ENCODE measurements around the gene SLC27A5.
"Not testable (repeated sequence)": the region's sequence is repeated elsewhere in the genome, so short reads cannot be mapped to it uniquely, and the experiment has no call there.

SLC27A5 gene

DNA sequence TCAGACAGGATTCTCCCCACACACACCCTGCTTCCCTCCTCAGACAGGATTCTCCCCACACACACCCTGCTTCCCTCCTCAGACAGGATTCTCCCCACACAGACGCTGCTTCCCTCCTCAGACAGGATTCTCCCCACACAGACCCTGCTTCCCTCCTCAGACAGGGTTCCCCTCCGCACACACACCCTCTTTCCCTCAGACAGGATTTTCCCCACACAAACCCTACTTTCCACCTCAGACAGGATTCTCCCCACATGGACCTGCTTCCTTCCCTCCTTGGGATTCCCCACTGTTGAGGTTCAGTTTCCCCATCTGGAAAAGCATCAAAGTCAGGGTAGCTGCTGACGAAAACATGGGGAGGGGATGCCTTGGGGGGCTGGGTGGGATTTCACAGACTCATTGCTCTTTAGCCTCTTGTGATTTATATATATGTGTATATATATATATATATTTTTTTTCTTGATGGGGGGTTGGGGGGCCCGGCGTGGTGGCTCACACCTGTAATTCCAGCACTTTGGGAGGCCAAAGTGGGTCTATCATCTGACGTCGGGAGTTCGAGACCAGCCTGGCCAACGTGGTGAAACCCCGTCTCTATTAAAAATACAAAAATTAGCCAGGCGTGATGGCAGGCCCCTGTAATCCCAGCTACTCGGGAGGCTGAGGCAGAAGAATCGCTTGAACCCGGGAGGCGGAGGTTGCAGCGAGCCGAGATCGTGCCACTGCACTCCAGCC lies 31.0 kb upstream of the SLC27A5 start:
- H3K9me3 Mint-ChIP-seq, H3K27me3 Mint-ChIP-seq: not testable (repeated sequence)
- Mint-ChIP-seq H3K27ac (peak overlapping the region; percentile 62), H3K4me3 (peak overlapping the region; percentile 36), H3K36me3 (peaks cover 17% of the 10 kb centered on the region), H3K4me1 (peaks cover 25% of the 10 kb centered on the region)

DNA sequence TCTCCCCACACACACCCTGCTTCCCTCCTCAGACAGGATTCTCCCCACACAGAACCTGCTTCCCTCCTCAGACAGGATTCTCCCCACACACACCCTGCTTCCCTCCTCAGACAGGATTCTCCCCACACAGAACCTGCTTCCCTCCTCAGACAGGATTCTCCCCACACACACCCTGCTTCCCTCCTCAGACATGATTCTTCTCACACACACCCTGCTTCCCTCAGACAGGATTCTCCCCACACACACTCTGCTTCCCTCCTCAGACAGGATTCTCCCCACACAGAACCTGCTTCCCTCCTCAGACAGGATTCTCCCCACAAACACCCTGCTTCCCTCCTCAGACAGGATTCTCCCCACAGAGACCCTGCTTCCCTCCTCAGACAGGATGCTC lies 27.4 kb upstream of the SLC27A5 start:
- Mint-ChIP-seq H3K4me3 (peak overlapping the region; percentile 19), H3K4me1 (peaks cover 11% of the 10 kb centered on the region)
- H3K27ac Mint-ChIP-seq, H3K27me3 Mint-ChIP-seq, H3K36me3 Mint-ChIP-seq, H3K9me3 Mint-ChIP-seq: not testable (repeated sequence)

DNA sequence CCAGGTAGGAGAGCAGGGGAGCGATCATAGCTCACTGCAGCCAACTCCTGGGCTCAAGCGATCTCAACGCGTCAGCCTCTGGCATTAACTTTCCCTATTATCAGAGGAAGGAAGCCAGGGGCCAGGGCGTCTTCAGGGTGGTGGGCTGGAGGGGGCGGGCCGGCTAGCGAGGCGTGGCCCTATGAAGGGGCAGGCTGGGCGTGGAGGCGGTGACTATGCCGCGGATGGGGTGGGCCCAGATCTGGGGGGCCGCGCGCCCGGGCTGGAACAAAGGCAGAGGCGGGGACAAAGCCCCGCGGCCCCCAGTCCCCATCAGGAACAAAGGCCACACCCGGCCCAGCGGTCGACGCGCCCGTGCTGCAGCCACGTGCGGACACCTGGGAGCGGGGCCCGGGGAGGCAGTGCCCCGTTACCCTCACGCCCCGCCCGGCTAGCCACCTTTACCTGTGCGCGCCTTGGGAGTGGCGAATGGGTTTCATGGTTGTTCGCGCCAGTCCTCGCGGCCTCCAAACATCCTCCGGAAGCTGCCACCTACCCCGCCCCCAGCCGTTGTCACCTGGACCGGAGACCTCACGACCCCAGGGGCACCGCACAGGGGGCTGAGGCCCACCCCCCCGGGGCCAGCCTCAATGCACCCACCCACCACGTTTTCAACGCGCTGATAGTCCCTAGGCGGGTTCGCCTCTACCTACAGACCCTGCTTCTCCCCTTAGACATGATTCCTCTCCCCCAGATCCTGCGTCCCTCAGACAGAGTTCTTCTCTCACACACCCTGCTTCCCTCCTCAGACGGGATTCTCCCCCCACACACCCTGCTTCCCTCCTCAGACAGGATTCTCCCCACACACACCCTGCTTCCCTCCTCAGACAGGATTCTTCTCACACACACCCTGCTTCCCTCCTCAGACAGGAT lies 26.7 kb upstream of the SLC27A5 start:
- Mint-ChIP-seq H3K9me3 (no peaks in the 10 kb centered on the region), H3K27ac (peak overlapping the region; percentile 41), H3K27me3 (peaks cover 3% of the 10 kb centered on the region), H3K36me3 (no peaks in the 10 kb centered on the region), H3K4me3 (peak overlapping the region; percentile 76), H3K4me1 (peaks cover 5% of the 10 kb centered on the region)

DNA sequence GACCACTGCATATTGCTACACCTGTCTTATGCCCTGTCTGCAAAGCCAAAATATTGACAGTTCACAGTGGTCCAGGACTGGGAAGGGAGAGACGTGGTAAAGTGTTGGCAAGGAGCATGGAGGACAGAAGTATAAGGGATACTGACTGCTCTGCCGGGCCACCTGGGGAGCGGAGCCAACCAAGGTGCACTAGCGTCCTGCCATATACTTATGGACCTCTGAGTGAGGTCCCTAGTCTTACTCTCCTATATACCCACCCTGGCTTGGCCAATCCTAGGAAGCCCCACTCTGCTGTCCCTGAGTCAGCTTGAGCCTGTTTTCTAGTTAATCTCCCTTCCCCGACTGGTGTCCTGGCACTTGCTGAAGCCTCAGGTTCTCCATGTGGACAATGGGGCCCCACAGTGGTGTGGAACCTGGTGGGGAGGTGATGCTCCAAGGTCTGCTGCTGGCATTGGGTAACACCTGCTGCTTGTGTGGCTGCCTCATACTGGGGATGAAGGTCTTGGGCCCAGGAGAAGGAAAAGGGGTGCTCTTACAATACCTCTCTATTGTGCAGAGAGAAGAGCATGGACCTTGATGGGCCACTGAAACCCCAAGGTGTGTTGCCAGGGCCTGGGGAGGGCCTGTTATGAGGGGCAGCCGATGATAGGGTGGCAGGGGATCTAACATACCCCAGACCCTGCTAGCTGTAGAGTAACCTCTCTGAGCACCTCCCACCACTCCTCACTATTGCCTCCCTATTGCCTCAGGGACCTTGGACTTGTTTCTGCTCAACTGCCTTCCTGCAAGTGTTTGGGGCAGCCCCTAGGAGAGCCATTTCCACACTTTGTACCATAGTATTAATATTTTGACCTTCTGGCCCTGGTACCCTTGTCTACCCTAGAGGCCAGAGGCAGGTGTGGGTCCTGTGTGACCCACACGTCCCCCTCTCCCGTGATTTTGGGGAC lies 25.3 kb upstream of the SLC27A5 start:
- Mint-ChIP-seq H3K4me1 (peaks cover 4% of the 10 kb centered on the region), H3K9me3 (no peaks in the 10 kb centered on the region), H3K36me3 (no peaks in the 10 kb centered on the region), H3K27me3 (peaks cover 3% of the 10 kb centered on the region), H3K27ac (no peak overlapping the region), H3K4me3 (peak overlapping the region; percentile 30)

DNA sequence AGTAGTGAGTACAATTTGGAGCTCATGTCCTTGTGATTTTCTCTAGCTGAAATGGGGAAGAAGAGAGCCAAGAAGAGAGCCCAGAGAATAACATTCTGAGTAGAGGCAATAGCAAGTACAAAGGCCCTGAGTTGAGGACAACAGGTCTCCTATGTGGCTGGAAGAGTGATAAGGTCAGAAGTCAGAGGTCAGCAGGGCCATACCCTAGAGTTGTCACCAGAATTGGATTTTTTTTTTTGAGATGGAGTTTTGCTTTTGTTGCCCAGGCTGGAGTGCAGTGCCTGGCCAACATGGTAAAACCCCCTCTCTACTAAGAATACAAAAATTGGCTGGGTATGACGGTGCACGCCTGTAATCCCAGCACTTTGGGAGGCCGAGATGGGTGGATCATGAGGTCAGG lies 24.1 kb upstream of the SLC27A5 start:
- H3K4me3 Mint-ChIP-seq: no peak overlapping the region
- H3K27me3 Mint-ChIP-seq: peaks cover 3% of the 10 kb centered on the region
- H3K4me1 Mint-ChIP-seq: peaks cover 4% of the 10 kb centered on the region
- no peak overlapping the region for H3K27ac Mint-ChIP-seq
- no peaks in the 10 kb centered on the region for H3K36me3 Mint-ChIP-seq
- H3K9me3 Mint-ChIP-seq: no peaks in the 10 kb centered on the region

DNA sequence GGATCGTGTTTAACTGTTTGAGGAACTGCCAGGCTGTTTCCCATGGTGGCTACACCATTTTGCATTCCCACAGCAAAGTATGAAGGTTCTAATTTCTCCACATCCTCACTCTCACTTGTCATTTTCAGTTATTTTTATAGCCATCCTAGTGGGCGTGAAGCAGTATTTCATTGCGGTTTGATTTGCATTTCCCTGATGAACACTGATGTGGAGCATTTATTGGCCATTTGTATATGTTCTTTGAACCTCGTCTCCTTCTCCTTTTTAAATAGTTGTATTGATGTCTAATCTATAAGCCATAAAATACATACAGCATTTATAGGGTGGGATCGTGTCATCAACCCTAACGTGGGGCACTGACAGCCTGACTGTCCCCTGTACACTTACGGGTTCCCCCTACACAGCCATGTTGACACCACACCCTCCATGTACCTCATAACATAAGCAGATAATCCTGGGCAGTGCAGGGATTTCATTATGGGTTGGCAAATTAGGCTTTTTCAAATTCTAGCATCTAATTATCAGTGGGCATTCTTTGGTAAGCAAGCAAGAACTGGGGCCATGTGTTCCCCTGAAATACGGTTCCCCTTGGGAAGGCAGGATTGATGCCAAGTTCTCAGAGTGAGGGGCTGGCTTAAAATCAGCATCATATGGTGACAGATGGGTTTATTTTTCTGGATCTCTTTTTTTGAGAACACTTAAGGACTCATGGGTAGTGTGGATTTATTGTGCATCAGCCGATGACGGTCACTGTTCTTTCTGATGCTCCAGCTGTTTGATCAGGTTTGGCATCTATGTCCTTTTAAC lies 19.4 kb upstream of the SLC27A5 start:
- Mint-ChIP-seq H3K4me3 (no peak overlapping the region), H3K27ac (no peak overlapping the region), H3K36me3 (no peaks in the 10 kb centered on the region), H3K4me1 (no peaks in the 10 kb centered on the region), H3K27me3 (no peaks in the 10 kb centered on the region), H3K9me3 (no peaks in the 10 kb centered on the region)

DNA sequence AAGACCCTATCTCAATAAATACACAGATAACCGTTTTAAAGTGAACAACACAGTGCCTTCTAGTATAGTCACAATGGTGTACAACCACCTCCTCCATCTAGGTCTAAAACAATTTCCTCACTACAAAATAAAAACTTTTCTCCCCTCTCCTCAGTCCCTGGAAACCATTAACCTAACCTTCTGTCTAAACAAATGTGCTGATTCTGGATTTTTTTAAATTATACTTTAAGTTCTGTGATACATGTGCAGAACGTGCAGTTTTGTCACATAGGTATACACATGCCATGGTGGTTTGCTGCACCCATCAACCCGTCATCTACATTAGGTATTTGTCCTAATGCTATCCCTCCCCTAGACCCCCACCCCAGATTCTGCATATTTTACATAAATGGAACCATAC lies 17.6 kb upstream of the SLC27A5 start:
- H3K27ac Mint-ChIP-seq: no peak overlapping the region
- no peaks in the 10 kb centered on the region for H3K4me1 Mint-ChIP-seq
- H3K9me3 Mint-ChIP-seq: no peaks in the 10 kb centered on the region

DNA sequence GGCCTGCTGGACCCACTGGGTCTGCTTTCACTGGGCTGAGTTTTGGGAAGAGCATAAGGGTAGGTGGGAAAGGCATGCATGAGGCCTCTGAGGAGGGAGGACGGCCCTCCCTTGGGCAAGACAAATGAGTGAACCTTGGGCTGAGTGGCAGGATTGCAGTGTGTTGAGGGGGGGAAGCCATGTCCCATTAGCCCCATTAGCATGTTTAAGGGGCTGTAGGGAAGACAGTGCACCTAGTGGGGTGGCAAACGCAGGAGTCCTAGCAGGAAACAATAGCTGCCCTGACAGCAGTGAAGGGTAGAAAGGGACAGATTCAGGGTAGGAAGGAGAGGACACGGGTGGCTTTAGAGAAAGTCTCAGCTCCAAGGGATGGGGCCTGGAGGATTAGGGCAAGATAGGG lies 10.9 kb upstream of the SLC27A5 start:
- peaks cover 26% of the 10 kb centered on the region for H3K4me1 Mint-ChIP-seq
- H3K9me3 Mint-ChIP-seq: no peaks in the 10 kb centered on the region
- peak overlapping the region; percentile 30 for H3K27ac Mint-ChIP-seq
- no peak overlapping the region for H3K4me3 Mint-ChIP-seq
- H3K27me3 Mint-ChIP-seq: no peaks in the 10 kb centered on the region
- no peaks in the 10 kb centered on the region for H3K36me3 Mint-ChIP-seq

More for the DNA sequence above, 17.6 kb upstream of the SLC27A5 start:
- Mint-ChIP-seq H3K27me3 (no peaks in the 10 kb centered on the region), H3K4me3 (no peak overlapping the region), H3K36me3 (no peaks in the 10 kb centered on the region)

DNA sequence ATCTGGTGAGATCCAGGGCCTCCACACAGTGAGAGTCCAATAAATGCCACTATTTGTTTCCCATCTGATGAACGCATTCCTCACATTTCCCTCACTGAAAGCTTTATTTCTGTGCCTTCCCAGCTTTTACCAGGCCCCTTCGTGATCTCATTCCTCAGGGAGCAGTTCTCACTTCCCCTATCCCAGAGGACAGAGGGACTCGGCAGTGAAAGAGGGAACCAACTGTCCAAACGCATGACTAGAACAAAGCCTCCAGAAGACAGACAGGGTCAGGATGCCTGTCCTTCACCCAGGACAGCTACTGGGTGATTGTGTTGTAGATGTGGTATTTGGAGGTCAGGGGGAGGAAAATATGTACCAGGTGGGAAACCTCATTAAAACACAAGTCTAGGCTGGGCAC lies 9.9 kb upstream of the SLC27A5 start:
- H3K4me3 Mint-ChIP-seq: no peak overlapping the region
- H3K4me1 Mint-ChIP-seq: peaks cover 32% of the 10 kb centered on the region
- peak overlapping the region; percentile 47 for H3K27ac Mint-ChIP-seq
- no peaks in the 10 kb centered on the region for H3K9me3 Mint-ChIP-seq
- no peaks in the 10 kb centered on the region for H3K36me3 Mint-ChIP-seq
- no peaks in the 10 kb centered on the region for H3K27me3 Mint-ChIP-seq

DNA sequence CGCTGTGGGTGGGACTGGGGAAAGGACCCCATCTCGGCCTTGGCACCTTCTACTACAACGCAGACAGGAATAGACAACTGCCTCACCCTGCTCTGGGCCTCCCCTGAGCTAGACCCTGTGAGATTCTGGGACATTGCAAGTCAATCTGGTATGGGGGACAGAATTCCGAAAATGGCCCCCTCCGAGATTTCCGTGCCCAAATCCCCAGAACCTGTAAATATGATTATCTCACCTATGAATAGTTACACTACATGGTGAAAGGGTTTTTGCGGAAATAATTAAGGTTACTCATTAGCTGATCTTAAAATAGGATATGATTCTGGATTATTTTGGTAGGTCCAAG lies 8.4 kb upstream of the SLC27A5 start:
- no peaks in the 10 kb centered on the region for H3K27me3 Mint-ChIP-seq
- no peaks in the 10 kb centered on the region for H3K9me3 Mint-ChIP-seq
- peaks cover 6% of the 10 kb centered on the region for H3K36me3 Mint-ChIP-seq
- peak overlapping the region; percentile 98 for H3K27ac Mint-ChIP-seq
- H3K4me3 Mint-ChIP-seq: peak overlapping the region; percentile 99
- H3K4me1 Mint-ChIP-seq: peaks cover 41% of the 10 kb centered on the region

DNA sequence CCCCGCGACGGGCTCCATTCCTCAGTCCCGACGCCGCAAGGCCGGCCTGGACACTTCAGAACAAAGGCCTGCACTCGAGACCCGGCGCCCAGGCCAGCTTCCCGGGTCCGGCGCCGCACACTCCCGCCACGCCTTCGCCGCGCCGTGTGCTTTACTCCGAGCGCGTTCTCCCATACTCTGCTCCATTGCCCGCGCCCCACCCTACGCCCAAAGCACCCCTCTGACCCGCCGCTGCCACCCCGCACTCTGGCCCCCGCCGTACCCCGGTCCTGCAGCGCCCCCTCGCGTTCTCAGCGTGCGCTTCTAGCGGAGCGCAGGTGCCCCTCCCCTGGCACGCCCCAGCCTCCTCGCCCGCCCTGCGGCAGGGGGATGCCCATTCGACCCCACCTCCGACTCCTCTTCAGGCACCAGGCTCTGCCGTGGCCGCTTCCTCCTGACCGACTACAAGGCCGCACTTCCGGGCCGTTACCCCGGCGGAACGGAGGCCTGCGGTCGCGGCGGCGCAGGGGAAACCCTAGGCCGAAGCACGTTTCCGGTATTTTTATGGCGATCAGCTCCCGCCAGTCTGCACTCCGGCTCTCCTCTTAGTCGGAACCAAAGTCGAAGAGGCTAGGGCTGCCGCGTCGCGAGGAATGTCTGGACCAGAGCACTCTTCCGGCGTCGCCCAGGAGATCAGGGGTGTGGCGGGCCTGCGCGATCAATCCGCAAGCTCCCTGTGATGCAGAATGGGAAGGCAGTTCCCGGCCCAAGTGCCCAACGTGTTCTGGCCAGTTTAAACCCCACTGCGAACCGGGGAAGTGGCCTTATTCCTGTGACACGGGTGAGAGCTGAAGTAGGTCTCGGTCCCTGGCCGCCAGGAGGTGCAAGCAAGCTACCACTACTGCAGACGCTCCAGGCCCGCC lies 7.8 kb upstream of the SLC27A5 start, which contains the start of gene ZBTB45:
TSS of gene ZBTB45 (minus strand) at position 456 of the 902 bp plus-strand sequence. CDS start 2,137 bp downstream, outside the sequence.
- Mint-ChIP-seq H3K27me3 (no peaks in the 10 kb centered on the region), H3K4me1 (peaks cover 44% of the 10 kb centered on the region), H3K36me3 (peaks cover 6% of the 10 kb centered on the region), H3K4me3 (peak within 1 kb of the TSS; percentile 99), H3K27ac (peak within 1 kb of the TSS; percentile 98), H3K9me3 (no peaks in the 10 kb centered on the region)

DNA sequence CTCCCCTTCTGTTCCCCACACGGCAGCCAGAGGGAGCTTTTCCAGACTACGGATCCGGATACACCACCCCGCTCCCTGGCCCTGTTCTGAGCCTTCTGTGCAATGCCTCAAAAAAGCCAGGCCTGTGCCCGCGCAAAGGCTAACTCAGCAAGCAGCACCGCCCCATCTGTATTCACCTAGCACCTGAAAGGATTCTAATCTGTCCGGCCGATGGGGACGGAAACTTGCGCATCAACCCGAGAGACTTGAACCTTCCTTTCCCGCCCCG lies 7.2 kb upstream of the SLC27A5 start:
- Mint-ChIP-seq H3K27ac (peak overlapping the region; percentile 98), H3K4me1 (peaks cover 49% of the 10 kb centered on the region), H3K4me3 (peak overlapping the region; percentile 99), H3K27me3 (no peaks in the 10 kb centered on the region), H3K9me3 (no peaks in the 10 kb centered on the region), H3K36me3 (peaks cover 6% of the 10 kb centered on the region)

DNA sequence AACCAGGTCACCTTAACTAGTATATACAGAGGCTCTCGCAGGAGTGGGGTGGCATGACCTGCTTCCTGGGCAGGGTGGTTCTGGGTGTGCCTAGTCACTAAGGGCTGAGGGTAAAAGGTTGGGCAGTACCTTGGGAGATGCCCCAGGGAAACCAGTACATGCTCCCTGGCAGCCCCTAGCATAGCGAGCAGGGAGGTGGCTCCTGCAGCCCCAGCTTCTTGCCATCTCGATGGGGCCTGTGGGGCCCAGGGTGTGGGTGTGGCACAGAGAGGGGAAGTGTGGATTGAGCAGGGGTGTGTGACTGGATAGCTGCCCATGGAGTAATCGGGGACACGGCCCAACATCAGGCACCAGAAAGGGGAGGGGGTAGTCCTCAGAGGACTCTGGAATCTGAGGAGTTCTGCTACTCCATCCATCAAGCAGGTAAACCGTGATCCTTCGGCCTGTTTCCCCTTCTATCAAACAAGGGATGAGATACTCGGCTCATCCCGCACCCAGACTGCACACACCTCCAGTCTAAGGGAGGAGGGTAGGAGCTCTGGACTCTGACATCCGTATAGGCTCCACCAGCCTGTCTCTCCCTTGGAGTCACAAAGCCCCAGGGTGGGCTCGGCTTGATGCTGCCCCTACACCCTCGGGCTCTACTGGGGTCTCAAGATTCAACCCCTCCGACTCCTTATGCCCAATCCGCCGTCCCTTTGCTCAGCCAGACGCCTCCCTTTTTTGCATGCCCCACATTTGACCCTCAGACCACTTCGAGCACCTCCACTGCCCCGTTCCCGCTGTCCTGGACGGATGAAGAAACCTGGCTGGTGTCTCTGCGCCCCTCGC lies 6.7 kb upstream of the SLC27A5 start:
- Mint-ChIP-seq H3K9me3 (no peaks in the 10 kb centered on the region), H3K27me3 (no peaks in the 10 kb centered on the region), H3K4me3 (peak overlapping the region; percentile 99), H3K4me1 (peaks cover 54% of the 10 kb centered on the region), H3K36me3 (peaks cover 6% of the 10 kb centered on the region), H3K27ac (peak overlapping the region; percentile 98)
